HG03457 (cell line): ENCODE measurements around the gene PHRF1.
A peak's percentile ranks its signal among the peaks of the same experiment; 100 is the strongest.

Experiments used
- ATAC-seq: cut with Tn5 transposase; IDR thresholded peaks from one replicate; pipeline ENCODE4 v1.9.1; 2021; ENCODE audit warnings: moderate number of reproducible peaks; ENCODE audit not compliant: unreplicated experiment

Gene PHRF1

GRCh38 chr11:557328-558132, 18.7 kb upstream of the PHRF1 start:
- no peak for ATAC-seq

GRCh38 chr11:558503-558902, 17.8 kb upstream of the PHRF1 start:
- ATAC-seq = no peak

- no peak for ATAC-seq
These were observed 17.1 kb upstream of the PHRF1 start for GRCh38 chr11:559020-559620.

GRCh38 chr11:559712-560304, 16.5 kb upstream of the PHRF1 start:
- ATAC-seq = no peak

GRCh38 chr11:560305-561147, 15.7 kb upstream of the PHRF1 start, which contains the start of the genes LMNTD2 and RASSF7:
Gene LMNTD2 (minus strand): TSS chr11:560738. CDS start chr11:560716, 22 bp downstream.
Gene RASSF7 (plus strand): TSS chr11:560970. CDS start chr11:561769, 799 bp downstream.
- peak; percentile 40 for ATAC-seq

- ATAC-seq = peak; percentile 9
These were observed 14.9 kb upstream of the PHRF1 start for GRCh38 chr11:561148-562003.

- ATAC-seq = no peak
These were observed 14.1 kb upstream of the PHRF1 start for GRCh38 chr11:562046-562645.

- ATAC-seq = no peak
These were observed 13.0 kb upstream of the PHRF1 start for GRCh38 chr11:563066-563811.

GRCh38 chr11:563812-564578, 12.3 kb upstream of the PHRF1 start:
- ATAC-seq = no peak

GRCh38 chr11:565921-566509, 10.3 kb upstream of the PHRF1 start:
- no peak for ATAC-seq

GRCh38 chr11:567011-567628, 9.2 kb upstream of the PHRF1 start:
- ATAC-seq = no peak

GRCh38 chr11:567629-568292, 8.5 kb upstream of the PHRF1 start:
- no peak for ATAC-seq

- ATAC-seq = peak; percentile 66
These were observed 7.7 kb upstream of the PHRF1 start for GRCh38 chr11:568306-569157.

- ATAC-seq = no peak
These were observed 6.9 kb upstream of the PHRF1 start for GRCh38 chr11:569158-569885.

- ATAC-seq = no peak
These were observed 4.5 kb upstream of the PHRF1 start for GRCh38 chr11:571802-572185.
